CD1c-positive myeloid dendritic cell (primary cell): ENCODE results near the gene BMP2K.
"Not testable (repeated sequence)": the region's sequence is repeated elsewhere in the genome, so short reads cannot be mapped to it uniquely, and the experiment has no call there.

Experiments
- DNase-seq: peaks from one replicate; pipeline ENCODE4 v3.0.0-alpha.2; 2016; ENCODE audit errors: extremely low spot score

The BMP2K gene

GRCh38 chr4:78788007-78788889 lies 12.1 kb downstream of the BMP2K start:
- DNase-seq = no peak

DNA sequence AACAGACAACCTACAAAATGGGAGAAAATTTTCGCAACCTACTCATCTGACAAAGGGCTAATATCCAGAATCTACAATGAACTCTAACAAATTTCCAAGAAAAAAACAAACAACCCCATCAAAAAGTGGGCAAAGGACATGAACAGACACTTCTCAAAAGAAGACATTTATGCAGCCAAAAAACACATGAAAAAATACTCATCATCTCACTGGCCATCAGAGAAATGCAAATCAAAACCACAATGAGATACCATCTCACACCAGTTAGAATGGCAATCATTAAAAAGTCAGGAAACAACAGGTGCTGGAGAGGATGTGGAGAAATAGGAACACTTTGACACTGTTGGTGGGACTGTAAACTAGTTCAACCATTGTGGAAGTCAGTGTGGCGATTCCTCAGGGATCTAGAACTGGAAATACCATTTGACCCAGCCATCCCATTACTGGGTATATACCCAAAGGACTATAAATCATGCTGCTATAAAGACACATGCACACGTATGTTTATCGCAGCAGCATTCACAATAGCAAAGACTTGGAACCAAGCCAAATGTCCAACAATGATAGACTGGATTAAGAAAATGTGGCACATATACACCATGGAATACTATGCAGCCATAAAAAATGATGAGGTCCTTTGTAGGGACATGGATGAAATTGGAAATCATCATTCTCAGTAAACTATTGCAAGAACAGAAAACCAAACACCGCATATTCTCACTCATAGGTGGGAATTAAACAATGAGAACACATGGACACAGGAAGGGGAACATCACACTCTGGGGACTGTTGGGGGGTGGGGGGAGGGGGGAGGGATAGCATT lies 19.7 kb downstream of the BMP2K start:
- not testable (repeated sequence) for DNase-seq

DNA sequence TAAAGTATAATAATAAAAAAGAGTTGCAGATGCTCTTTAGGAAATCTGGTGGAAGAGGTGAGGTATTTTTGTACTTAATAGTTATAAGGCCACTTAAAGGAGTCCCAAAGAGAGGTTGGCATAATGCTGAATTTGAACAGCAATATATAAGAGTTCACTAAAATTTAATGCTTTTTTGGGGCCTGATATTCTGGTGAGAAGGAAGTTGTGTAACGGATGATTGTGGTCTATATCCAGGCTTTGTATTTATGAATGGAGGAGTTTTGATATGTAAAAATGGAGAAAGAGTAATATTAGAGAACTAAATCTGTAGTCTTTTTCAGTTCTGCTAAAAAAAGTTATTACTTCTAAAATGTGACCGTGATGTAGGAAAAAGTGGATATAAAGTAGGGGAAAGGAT lies 20.4 kb downstream of the BMP2K start:
- DNase-seq = peak; percentile 28

- no peak for DNase-seq
These were observed 21.7 kb downstream of the BMP2K start for GRCh38 chr4:78797777-78798284.

GRCh38 chr4:78799551-78800495 lies 23.7 kb downstream of the BMP2K start:
- no peak for DNase-seq

GRCh38 chr4:78800965-78801364 lies 24.8 kb downstream of the BMP2K start:
- DNase-seq = no peak

DNA sequence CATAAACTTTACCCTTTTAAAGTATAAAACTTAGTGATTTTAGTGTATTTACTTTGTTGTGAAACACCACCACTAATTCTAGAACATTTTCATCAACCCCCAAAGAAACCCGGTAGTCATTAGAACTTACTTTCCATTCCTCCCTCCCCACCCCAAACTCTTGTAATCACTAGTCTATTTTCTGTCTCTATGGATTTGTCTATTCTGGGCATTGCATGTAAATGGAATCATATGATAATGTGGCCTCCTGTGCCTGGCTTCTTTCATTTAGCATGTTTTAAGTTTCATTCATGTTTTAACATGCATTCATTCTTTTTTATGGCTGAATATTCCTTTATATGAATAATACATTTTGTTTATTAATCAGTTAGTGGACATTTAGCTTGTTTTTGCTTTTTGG lies 27.8 kb downstream of the BMP2K start:
- DNase-seq = no peak

- no peak for DNase-seq
These were observed 30.9 kb downstream of the BMP2K start for GRCh38 chr4:78806943-78807460.

GRCh38 chr4:78809295-78809694 lies 33.1 kb downstream of the BMP2K start:
- DNase-seq = no peak

DNA sequence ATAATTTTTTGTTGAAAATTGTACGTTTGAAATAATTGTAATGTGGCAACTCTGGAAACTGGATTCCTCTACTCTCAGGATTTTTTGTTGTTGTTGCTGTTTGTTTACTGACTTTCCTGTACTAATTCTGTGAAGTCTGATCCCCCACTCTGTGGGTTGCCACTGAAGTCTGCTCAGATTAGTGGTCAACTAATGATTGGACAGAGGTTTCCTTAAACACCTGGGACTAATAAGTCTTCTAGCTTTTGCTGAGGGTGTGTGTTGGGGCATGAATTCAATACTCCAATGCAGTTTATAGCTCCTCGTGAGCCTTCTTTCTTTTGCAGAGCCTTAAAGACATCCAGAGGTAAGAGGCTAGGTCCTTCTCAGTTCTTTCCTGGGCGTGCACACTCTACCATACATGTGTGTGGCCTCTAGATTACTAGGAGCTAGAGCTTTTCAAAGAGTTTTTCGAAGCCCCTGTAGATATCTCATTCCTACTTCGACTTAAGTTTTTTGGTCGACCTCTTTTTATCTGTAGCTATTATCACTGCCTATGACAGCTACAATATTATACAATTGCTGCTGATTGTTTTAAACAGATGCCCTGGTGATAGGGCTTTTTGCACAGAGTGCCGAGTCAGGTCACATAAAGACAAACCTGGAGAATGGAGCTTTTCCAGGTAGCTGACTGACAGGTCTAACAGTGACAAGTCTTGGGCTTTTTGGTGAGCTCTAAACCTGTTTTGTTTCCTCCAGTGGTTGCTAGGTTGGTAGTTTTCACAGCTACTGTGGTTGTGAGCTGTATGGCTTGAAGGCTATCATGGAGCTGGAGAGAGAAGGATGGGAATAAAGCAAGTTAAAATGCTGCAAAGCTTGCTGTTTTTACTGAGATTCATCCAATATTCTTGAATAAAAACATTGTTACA lies 34.0 kb downstream of the BMP2K start:
- no peak for DNase-seq

GRCh38 chr4:78811034-78811433 lies 34.9 kb downstream of the BMP2K start:
- DNase-seq = no peak

- DNase-seq = no peak
These were observed 42.5 kb downstream of the BMP2K start for GRCh38 chr4:78818530-78819079.

DNA sequence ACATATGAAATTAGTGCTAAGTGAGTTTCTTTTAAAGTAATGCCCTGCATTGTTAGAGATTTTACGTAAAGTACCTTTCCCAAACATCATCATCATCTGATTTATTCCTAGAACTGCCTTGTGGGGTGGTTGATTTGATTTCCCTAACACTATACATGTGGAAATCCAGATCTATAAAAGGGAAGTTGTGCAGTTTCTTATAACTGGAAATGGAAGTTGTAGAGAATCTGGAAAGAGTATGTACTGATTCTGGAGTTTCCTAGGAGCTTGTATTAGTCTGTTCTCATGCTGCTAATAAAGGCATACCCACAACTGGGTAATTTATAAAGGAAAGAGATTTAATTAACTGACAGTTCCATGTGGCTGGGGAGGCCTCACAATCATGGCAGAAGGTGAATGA lies 47.9 kb downstream of the BMP2K start:
- no peak for DNase-seq

DNA sequence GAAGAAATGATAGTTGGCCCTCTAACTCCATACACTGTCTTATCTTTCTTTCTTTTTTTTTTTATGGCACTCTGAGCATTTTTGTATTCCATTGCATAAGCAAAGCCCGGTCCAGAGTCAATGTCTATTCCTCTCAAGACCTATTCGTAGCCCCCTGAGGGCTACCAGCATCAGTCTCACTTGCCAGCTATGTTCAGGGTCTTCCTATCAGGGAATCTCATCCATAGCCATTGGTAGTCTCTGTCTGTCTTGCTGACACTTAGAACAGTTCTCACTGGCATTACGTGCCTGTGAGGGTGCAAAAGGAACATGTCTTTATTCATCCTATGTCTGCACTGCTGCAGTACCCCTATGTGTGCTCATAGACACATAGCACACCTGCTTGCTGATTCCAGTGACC lies 51.0 kb downstream of the BMP2K start:
- no peak for DNase-seq

DNA sequence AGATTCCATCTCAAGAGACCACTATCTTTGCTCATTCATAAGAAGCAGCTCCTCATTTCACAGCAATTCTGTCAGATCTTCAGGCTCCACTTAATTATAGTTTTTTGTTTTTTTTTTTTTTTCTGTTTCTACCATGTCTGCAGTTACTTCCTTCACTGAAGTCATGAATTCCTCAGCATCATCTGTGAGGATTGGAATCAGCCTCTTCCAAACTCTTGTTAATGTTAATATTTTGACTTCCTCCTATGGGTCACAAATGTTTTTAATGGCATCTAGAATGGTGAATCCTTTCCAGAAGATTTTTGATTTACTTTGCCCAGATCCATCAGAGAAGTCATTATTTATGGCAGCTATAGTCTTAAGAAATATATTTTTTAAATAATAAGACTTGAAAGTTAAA lies 53.1 kb downstream of the BMP2K start:
- no peak for DNase-seq

- not testable (repeated sequence) for DNase-seq
These were observed 63.5 kb downstream of the BMP2K start for GRCh38 chr4:78839676-78840075.

DNA sequence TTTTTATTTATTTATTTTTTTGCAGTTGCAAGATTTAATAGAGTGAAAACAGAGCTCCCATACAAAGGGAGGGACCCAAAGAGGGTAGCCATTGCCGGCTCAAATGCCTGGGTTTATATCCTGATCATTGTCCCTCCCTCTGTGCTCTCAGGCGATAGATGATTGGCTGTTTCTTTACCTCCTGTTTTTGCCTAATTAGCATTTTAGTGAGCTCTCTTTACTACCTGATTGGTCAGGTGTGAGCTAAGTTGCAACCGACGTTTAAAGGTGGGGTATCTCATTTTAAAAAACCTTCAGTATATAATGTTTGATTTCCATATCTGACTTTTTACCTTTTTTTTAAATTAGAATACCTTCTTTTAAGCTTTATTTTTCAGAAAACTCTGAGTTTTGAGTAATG lies 64.1 kb downstream of the BMP2K start:
- DNase-seq = not testable (repeated sequence)

DNA sequence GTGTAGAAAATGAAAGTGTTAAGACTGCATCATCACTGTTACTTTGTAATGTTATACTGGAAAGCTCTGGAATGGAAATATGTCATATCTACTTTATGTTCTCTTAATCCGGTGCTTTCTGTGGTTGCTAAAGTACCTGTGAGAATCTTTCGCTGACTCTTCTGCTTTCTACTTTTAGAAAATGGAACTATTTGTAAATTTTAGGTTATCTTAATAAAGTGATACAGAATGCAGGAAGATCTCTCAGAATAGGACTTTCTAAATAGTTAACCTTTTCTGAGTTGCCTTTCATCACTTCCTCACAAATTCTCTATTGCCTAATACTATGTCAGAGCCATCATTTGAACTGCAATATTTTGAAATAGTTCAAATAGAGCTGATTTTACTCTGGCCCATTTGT lies 69.3 kb downstream of the BMP2K start:
- peak; percentile 51 for DNase-seq

DNA sequence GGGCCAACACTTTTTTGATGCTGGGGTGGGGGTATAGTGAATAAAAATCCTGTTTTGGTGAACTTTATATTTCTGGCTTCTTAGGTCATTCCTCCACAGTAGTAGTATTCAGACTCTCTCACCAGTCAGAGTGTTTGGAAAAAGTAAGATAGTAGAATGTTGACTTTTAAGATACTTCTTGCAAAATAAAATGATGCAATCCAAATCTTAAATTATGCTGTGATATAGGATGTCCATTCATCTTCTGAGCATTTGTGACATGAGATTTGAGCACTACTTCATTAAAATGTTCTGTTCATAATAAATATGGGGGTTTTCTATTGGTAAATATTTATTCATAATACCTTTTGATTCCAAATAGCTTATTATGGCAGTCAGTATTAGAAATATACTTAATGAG lies 70.1 kb downstream of the BMP2K start:
- no peak for DNase-seq

DNA sequence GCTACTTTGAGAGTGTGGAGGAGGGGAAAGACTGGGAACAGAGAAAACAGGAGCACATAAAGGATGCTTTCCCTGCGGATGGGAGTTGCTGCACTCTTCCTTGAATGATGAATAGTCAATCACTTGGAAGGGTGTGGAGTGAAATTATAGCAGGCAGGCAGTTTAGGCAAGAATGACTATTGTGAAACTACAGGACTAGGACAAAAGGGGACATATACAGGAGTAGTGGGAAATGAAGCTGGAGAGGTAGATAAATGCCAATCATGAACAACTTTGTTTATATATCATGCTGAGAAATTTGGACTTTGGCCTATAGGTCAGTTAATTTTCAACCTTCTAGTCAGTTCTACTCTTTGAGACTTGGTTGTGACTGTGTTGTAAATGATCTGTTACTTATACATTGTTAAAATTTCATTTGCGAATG lies 86.2 kb downstream of the BMP2K start:
- DNase-seq = no peak
